ENCODE measurements around the gene ATP6V1G3. TPM values are rescaled to one million over a fixed set of nuclear protein-coding genes. Genes with fewer than 3 reads are reported as not detected.

Gene ATP6V1G3
- total and polyA plus RNA-seq, 2 of the 4 experiments (the other 2 are of a cell fraction) = not detected

DNA sequence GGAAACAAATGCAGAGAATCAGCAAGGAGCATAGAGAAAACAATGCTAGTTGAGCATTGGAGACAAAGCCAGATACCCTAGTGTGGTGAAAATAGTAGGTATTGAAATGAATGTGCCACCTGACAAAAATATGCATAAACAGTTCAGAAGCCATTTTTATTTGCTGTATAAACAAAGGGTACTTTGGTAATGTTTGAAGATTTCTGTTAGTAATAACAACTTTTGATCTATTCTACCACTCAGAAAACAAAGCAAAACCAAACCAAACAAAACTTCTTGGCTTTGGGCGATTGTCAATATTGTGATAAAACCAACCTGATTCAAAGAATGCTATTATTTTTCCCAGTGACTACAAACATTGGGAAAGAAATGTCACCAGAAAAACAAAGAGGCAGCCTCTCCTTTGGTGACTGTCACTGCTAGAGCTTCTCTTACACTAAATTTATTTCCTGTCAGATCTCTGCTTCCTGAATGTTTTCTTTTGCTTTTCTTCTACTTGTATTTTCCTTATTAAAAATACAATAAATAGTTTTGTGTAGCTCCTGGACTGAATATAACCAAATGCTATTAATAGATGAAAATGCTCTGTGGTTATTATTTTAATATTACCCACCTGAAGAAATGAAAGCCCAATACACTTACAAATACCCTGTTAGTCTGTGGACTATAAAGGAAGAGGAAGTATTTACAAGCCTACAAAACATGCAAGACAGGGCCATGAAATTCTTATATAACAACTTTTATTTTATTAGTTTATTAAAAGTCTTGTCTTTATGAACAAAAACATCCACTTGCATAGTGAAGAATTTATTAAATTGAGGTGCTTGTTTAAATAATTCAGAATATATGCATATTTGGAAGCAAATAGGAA is 5.7 kb downstream of the ATP6V1G3 start:
- H2AK9ac ChIP-seq (replicated peaks; ENCODE audit: low read depth, low read length, poor library complexity) = no peak overlapping the region
- in situ Hi-C loops (cut with MboI; ENCODE audit: low sequenced_read_pairs) = no loop called here

More for the DNA sequence above, 5.7 kb downstream of the ATP6V1G3 start:
- no CpG with 5 or more reads among the region's 1 CpG for WGBS, 2 experiments (ENCODE audit: extremely low coverage in 2 of 2, insufficient read length in 1 of 2)
- POLR2A ChIA-PET (ENCODE audit: unreplicated experiment) = no interaction called here
- Histone ChIP-seq H3K79me1 (ENCODE audit: low read depth in 1 of 2, low read length in 2 of 2) (no peaks in the 10 kb centered on the region), H4K20me1 (ENCODE audit: insufficient read depth, low read length) (no peaks in the 10 kb centered on the region), H3K9me1 (ENCODE audit: insufficient read depth, low read length) (no peaks in the 10 kb centered on the region), H3K18ac (ENCODE audit: low read depth, low read length) (no peak overlapping the region), H3K4me2 (ENCODE audit: low read depth, low read length) (no peak overlapping the region), H2BK120ac (ENCODE audit: low read depth, low read length) (no peak overlapping the region), H3K23ac (ENCODE audit: low read depth, low read length) (no peak overlapping the region), H3K4me1 (ENCODE audit: control insufficient read depth, insufficient read depth, low read length) (no peaks in the 10 kb centered on the region; the same call in 1 of the 2 replicates), H2BK15ac (ENCODE audit: low read depth, low read length) (no peak overlapping the region), H2AK5ac (ENCODE audit: low read depth, low read length) (no peak overlapping the region), H3K4me3 (ENCODE audit: insufficient read depth, low read depth, low read length) (no peak overlapping the region), H4K5ac (ENCODE audit: low read depth, low read length) (no peak overlapping the region), H4K91ac (ENCODE audit: insufficient read depth, low read depth, low read length) (no peak overlapping the region), H3K36me3 (ENCODE audit: control insufficient read depth, insufficient read depth, low read length) (no peaks in the 10 kb centered on the region), H2AFZ (replicated peaks; ENCODE audit: low read length, poor library complexity) (no peak overlapping the region), H3K27ac (ENCODE audit: insufficient read depth, low read length) (no peak overlapping the region), H3K9me3 (ENCODE audit: control insufficient read depth, insufficient read depth, low read length) (no peaks in the 10 kb centered on the region), H2BK5ac (ENCODE audit: low read depth, low read length, poor library complexity, severe bottlenecking) (no peak overlapping the region), H3K4ac (ENCODE audit: low read depth, low read length) (no peak overlapping the region), H2BK20ac (ENCODE audit: low read depth, low read length) (no peak overlapping the region), H3K14ac (replicated peaks; ENCODE audit: low read depth, low read length) (no peak overlapping the region), H3K9ac (ENCODE audit: low read depth, low read length) (no peak overlapping the region), H3K27me3 (ENCODE audit: control insufficient read depth, insufficient read depth, low read length) (no peaks in the 10 kb centered on the region), H3K56ac (ENCODE audit: extremely low read depth, insufficient read depth, low read length) (no peak overlapping the region), H4K8ac (ENCODE audit: low read depth in 2 of 2, low read length in 2 of 2) (no peak overlapping the region)
- intact Hi-C loops (cut with micrococcal nuclease) (no loop called here), dilution Hi-C loops (cut with HindIII; ENCODE audit: low sequenced_read_pairs, unreplicated experiment) (no loop called here)
- TF ChIP-seq POLR2A (IDR thresholded peaks at IDR 0.05; ENCODE audit: low read depth, low read length) = no peak
- TF ChIP-seq FOS (IDR thresholded peaks at IDR 0.05; ENCODE audit: low read depth, low read length) = no peak
- no peak for TF ChIP-seq BHLHE40 (IDR thresholded peaks at IDR 0.05; ENCODE audit: low read depth, low read length)
- no peak for TF ChIP-seq RAD21 (IDR thresholded peaks at IDR 0.05; ENCODE audit: low read length)
- no peak for TF ChIP-seq RCOR1 (IDR thresholded peaks at IDR 0.05; ENCODE audit: insufficient replicate concordance, low read length)
- TF ChIP-seq MXI1 (IDR thresholded peaks at IDR 0.05; ENCODE audit: borderline replicate concordance, low read depth, low read length) = no peak
- no peak for TF ChIP-seq RFX5 (IDR thresholded peaks at IDR 0.05; ENCODE audit: low read depth, low read length)
- no peak for TF ChIP-seq SMC3 (IDR thresholded peaks at IDR 0.05; ENCODE audit: low read depth, low read length)
- no peak for TF ChIP-seq CEBPB (IDR thresholded peaks at IDR 0.05; ENCODE audit: low read depth, low read length)
- TF ChIP-seq, protein P1, sequence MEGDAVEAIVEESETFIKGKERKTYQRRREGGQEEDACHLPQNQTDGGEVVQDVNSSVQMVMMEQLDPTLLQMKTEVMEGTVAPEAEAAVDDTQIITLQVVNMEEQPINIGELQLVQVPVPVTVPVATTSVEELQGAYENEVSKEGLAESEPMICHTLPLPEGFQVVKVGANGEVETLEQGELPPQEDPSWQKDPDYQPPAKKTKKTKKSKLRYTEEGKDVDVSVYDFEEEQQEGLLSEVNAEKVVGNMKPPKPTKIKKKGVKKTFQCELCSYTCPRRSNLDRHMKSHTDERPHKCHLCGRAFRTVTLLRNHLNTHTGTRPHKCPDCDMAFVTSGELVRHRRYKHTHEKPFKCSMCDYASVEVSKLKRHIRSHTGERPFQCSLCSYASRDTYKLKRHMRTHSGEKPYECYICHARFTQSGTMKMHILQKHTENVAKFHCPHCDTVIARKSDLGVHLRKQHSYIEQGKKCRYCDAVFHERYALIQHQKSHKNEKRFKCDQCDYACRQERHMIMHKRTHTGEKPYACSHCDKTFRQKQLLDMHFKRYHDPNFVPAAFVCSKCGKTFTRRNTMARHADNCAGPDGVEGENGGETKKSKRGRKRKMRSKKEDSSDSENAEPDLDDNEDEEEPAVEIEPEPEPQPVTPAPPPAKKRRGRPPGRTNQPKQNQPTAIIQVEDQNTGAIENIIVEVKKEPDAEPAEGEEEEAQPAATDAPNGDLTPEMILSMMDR (conservative IDR thresholded peaks at IDR 0.05; ENCODE audit: low read depth, low read length) = no peak
- no peak for TF ChIP-seq NFE2L2 (IDR thresholded peaks at IDR 0.05; ENCODE audit: low read depth, low read length)
- TF ChIP-seq, protein P2, sequence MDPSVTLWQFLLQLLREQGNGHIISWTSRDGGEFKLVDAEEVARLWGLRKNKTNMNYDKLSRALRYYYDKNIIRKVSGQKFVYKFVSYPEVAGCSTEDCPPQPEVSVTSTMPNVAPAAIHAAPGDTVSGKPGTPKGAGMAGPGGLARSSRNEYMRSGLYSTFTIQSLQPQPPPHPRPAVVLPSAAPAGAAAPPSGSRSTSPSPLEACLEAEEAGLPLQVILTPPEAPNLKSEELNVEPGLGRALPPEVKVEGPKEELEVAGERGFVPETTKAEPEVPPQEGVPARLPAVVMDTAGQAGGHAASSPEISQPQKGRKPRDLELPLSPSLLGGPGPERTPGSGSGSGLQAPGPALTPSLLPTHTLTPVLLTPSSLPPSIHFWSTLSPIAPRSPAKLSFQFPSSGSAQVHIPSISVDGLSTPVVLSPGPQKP (IDR thresholded peaks at IDR 0.05; ENCODE audit: borderline replicate concordance, low read depth, low read length) = no peak
- BruUV-seq (replicated peaks) = no TSS peak
- ATAC-seq (ENCODE audit: low read depth) = no peak
- DNase-seq = no peak
- CTCF ChIA-PET = interaction anchor here (0.6 kb wide), 1 partner anchor 933 kb away, joined by 4 read pairs; no protein-coding TSS in a partner anchor

All from IMR-90 (cell line).